ENCODE data around the gene PRKAR1B.

PRKAR1B gene

DNA sequence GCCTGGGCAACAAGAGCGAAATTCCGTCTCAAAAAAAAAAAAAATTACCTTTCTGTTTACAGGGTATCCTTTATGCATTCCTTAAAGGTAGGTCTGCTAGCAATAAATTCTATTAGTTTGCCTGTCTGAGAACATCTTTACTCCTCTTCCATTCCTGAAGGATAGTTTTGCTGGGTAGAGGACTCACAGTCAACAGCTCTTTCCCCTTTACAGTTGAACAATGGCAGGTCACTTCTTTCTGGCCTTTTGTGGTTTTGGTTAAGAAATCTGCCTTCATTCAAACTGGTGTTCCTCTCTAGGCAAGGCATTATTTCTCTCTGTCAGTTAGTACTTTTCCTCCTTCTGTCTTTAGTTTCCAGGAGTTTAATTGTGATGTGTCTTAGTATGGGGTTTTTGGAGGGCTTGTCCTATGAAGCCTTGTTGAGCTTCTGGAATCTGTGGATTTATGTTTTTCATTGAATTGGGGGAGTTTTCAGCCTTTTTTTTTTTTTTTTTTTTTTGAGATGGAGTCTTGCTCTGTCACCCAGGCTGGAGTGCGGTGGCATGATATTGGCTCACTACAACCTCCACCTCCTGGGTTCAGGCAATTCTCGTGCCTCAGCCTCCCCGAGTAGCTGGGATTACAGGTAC, 5.3 kb downstream of the PRKAR1B start:
- DNase-seq: no peak

DNA sequence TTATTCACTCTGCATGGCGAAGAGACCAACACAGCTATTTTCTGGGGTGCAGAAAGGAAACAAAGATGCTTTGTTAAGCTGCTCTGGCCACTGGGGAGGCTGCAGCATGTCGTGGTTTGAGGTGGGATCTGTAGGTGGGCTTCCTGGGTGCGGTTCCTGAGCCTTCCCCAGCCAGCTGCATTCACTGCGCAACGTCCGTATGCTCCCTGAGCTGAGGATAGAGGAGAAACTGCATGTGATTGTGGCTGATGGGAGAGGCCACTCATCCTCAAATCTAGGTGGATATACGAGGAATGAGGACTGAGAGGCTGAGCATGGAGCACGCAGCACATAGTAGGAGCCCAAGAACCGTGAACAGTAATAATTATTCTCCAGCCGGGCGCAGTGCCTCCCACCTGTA, 10.4 kb downstream of the PRKAR1B start:
- DNase-seq: no peak

DNA sequence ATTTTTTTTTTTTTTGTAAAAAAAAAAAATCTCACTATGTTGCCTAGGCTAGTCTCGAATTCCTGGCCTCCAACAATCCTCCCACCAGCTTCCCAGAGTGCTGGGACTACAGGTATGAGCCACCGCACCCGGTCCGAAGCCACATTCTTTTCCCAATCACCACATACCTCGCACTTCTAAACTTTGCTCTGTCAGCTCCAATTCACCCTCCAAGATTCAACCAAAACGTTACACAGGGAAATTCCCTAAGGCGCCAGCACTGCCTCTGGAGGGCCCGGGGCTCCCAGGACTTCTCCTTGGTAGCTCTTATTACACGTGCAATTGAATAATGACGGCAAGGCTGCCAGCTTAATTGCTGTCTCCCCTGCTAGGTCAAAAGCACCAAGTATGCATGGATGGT, 10.9 kb downstream of the PRKAR1B start:
- no peak for DNase-seq

DNA sequence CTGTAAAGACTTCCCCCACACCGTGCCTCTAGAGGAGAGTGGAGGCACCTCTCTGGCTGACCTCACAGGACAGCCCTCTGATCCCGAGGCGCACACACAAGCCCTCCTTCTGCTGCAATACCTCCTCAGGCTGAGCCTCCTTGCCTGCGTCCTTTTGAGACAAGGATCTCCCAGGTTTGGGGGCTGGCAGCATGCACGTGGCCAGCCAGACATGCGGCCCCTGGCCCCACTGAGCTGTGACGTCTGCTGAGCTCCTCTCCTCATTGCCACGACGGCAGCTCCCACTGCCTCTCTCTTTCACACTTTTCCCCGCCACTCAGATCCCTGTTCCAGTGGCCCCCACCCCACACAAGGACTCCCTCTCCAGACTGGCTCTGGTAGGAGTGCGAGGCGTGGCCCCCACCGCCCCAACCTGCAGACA, 12.8 kb downstream of the PRKAR1B start:
- DNase-seq: no peak

DNA sequence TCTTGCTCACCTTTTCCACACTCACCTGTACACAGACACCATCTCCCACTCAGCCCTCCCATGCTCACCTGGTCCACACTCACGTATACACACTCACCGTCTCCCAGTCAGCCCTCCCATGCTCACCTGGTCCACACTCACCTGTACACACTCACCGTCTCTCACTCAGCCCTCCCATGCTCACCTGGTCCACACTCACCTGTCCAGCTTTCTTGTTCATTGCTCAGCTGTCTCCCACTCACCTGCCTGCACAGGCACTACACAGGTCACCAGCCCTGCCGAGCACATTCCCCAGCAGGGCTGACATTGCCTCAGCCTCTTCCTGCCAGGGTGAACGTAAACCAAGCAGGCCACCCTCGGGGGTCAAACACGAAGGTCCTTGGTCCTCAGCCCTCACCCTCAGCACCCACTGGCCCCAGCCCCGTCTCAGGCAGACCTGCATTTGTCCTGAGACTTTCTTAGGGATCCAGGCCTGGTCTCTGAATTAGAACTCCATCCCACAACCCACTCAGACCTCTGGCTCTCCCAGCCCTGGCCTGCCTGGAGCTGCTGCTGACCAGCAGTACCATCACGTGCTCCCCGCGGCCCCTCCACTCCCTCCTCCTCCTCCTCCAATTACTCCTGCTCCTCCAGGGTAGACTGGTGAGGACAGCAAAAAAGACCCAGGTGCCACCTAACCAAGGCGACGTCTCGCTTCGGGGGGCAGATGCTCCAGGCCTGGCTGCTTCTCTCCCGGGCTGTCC, 13.4 kb downstream of the PRKAR1B start:
- DNase-seq: no peak

DNA sequence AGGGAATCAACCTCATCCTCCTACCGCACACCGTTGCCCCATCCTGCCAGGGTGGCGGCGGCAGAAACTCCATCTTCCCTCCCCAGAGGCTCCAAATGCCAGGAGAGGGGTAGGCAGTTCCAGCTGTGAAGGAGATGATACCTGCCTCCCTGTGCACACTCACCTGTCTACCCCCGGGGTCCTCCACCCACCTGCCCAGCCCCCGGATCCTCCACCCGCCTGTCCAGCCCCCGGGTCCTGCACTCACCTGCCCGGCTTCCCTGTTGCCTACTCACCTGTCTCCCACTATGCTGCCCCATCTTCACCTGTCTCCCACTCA, 14.0 kb downstream of the PRKAR1B start:
- DNase-seq: no peak

DNA sequence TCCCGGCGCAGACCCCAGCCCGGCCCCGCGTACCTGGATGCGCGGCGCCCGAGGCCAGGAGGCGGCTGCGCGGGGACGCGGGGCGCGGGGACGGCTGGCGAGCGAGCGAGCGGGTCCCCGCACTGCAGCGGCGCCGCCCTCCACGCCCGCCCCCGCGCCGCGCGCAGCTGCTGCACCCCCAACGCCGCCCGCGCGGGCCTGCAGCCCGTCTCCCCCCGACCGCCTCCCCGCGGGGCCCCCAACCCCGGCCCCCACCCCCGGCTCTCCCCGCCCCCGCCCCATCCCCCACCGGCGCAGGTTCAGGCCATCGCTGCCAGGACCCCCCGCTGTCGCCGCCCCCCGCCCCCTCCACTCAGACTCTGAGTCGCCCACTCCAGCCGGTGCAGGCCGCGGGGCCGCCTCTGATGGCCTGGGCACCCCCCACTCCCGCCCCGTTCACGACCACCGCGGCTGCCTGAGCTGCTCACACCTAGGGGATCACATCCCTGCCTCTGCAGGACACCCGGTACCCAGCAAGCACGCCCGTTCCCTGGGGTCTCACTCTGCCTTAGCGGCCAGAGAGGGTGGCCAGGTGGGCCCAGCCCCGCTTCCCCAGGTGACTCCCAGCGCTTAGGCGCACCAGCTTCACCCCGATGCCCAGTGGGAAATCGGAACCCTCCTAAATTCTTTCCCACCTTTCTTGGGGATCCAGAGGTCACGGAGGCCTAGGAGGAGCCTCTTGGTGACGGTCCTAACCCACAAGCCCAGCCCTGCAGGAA, 14.5 kb downstream of the PRKAR1B start:
- no peak for DNase-seq

DNA sequence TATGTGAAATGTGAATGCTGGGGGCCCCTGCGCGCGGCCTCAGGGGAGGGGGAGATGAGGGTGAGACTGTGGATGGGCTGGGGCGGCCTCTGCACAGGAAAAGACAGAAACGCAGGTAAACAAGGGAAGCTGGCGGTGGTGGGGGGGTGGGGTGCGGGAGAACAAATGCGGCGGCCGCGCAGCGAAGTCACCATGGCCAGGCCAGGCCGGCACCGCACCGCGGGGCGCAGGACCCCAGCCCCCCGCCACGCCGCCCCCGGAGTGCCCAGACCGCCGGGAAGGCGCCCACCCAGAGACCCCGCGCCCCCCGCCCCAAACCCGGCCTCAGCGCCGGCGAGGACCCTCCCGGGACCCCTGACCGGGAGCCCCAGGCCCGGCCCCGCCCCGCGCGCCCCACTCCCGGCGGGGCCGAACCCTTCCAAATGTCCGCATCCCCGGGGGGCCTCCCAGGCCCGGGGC, 15.1 kb downstream of the PRKAR1B start:
- no peak for DNase-seq

DNA sequence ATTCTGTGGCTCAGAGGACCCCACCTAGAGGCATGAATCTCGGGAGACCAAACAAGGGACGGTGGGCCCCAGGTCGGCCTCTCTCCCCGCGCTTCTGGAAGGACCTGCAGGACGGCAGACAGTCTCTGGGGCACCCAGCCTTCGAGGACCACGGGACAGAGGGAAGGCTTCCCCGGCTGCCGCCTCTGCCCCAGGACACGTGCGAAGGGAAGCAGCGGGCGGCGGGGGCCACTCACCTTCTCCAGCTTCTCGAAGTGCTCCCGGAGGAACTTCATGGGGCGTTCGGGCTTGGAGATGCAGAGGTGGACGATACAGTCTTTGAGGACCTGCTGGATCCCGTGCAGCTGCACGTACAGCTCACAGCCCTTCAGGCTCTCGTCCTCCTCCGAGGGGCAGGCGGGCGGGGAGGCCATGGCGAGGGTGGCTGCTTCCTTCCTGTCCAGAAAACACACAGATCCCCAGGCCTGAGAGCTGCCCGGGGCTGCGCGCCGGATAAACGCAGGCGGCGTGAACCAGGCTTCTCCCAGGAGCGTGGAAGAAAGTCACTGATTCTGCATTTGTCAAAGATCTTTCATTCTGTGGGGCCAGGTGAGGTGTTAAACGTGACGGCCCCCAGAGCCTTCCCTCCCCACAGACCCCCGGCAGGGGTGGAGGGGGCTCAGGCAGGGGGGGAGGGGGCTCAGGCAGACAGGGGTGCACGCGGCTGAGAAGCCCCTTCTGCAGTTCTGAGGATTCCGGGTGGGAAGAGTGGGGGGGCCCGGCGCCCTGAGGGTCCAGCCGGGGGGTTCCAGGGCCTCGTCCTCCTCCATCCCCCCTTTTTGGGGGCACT, 15.8 kb downstream of the PRKAR1B start:
- no peak for DNase-seq

DNA sequence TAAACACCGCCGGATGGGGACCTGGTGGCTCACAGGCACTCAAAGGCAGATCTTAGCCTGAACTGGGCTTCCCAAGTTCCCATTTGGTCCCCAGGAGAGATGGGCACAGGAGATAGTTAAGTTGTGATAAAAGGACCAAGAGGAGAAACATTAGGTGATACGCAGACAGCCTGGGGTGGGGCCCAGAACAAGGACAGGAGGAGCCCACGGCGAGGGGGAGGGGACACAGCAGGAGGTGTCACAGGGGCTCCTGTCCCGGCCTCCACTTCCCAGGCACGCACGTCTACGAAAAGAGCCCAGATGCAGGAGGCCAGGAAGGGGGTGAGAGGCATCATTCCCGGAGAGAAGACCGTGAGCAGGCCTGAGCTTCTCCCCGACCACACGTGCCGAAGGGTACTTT, 16.9 kb downstream of the PRKAR1B start:
- DNase-seq: no peak

DNA sequence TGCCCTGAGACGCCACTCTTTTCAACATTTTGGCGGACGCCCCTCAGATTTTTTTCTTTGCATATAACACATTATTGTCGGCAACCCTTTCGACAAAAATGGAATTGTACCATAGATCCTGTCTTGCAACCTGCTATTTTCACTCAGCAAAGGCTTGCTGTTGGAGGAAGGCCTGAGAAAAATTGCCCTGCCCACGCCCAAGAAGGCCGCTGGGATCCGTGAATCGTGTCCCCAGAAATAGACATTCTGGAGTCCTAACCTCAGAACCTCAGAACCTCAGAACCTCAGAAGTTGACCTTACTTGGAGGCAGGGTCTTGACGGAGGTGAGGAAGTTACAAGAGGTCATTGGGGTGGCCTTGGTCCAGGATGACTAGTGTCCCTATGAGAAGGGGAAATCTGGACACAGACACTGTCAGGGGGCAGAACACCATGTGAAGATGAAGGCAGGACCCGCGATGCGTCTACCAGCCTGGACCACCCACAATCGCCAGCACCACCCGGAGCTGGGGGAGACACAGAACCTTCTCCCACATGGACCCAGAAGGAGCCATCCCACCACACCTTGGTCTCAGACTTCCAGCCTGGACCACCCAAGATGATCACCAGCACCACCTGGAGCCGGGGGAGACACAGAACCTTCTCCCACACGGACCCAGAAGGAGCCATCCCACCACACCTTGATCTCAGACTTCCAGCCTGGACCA, 19.6 kb downstream of the PRKAR1B start:
- DNase-seq: no peak

DNA sequence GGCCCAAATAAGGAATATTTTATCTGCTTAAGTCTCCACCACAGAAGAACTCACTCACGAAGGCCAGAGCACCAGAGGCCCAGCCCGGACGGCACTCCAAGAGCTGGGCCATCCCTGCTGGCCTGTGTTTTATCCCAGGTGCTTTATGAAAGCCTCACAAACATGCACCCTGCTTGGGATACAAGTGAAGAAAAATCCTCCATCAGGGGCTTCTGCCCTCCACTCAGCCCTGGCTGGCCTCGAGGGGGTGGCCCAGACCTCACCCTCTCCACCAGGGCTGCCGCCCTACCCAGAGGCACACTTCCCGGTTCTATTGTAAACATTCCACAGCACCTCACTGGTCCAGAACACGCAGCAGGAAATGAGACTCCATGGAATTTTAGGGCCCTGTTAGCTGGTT, 20.4 kb downstream of the PRKAR1B start:
- DNase-seq: no peak

DNA sequence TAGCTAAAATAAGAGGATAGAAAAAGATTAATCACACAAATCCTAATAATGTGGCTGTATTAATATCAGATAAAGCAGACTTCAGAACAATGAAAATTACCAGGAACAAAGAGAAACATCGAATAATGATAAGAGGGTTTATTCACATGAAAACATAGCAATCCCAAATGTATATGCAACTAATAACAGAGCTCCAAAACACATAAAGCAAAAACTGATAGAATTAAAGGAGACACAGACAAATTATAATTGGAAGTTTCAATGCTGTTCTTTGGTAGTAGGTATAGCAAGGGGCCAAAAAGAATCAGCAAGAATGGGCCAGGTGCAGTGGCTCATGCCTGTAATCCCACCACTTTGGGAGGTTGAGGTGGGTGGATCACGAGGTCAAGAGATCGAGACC, 24.0 kb downstream of the PRKAR1B start:
- DNase-seq: no peak

DNA sequence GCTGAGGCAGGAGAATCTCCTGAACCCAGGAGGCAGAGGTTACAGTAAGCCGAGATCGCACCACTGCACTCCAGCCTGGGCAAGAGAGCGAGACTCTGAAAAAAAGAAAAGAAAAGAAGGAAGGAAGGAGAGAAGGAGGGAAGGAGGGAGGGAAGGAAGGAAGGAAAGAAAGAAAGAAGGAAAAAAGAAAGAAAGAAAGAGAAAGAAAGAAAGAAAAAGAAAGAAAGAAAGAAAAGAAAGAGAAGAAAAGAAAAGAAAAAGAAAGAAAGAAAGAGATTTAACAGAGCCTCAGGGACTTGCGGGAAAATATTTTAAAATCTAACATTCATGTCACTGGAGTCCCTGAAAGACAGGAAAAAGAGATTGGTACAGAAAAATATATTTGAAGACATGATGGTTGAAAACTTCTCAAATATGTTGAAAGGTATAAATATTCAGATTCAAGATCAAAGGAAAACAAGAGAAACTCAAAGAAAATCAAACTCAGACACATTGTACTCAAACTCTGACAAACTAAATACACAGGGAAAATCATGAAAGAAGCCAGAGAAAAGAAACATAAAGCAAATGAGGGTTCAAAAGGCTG, 25.9 kb downstream of the PRKAR1B start:
- DNase-seq: no peak

DNA sequence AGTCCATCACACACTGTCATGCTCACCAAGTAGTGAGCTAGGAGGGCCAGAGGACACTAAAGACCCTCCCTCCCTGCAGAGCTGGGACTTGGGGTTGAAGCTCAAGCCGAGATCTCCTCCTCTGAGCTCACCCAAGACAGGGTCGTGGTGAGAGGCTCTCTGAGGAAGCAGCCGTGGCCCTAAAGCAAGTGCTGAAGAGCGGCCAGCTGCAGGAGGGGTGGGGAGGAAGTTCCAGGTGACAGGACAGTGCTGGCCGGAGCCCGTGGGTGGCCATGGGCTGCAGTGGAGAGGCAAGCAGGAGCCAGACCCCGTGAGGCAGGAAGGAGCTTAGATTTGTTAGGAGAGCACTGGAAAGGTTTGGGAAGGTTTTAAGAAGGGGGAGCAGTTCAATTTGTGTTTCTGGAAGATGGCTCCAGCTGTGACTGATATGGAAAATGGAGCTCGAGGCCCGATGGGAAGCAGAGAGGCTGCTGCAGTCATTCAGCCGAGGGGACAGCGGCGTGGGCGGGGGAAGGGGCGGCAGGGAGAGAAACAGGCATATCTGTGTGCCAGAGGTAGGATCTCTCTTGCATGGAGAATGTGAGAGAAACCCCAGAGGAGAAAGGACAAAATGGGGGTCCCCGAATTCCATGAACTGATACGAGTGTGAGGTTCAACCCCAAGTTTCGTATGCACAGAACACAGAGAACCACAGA, 27.5 kb downstream of the PRKAR1B start:
- no peak for DNase-seq

DNA sequence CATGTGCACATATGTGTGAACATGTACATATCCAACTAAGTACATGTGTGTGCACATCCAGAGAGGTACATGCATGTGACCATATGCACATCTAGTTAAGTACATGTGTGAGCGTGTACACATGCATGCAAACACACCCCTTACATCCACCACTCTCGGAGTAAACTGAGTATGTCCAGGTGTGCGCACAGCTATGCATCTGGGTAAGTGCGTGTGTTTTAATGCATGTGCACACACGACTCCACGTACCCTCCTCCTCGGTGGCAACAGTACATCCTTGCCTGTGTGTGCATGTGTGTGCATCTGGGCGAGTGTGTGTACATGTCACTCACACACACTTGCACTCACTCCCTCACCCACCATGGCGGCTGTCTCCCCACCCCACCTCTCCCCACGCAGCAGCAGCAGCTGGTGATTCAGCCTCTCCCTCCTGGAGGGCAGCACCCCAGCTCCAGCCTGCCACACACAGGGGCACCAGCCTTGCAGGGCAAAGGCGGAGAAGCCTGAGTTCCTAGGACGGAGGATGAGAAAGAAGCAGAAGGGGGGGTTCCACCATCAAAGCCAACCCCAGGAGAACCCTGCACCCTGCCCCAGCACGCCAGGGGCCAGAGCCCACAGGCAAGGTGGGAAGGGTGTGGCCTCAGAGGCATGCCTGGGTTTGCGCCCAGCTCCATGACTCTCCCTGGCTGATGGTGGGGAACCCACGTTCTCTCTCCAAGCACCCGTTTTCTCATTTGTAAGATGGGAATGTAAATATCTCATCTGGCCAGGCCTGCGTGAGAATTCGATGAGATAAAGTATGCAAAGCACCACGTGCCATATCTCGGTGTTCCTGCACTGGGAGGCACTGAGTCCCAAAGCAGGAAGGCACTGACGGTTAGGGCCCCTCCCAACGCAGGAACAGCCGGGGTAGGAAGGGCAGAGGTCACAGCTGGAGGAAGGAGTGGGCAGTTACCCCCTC, 28.3 kb downstream of the PRKAR1B start:
- DNase-seq: no peak

DNA sequence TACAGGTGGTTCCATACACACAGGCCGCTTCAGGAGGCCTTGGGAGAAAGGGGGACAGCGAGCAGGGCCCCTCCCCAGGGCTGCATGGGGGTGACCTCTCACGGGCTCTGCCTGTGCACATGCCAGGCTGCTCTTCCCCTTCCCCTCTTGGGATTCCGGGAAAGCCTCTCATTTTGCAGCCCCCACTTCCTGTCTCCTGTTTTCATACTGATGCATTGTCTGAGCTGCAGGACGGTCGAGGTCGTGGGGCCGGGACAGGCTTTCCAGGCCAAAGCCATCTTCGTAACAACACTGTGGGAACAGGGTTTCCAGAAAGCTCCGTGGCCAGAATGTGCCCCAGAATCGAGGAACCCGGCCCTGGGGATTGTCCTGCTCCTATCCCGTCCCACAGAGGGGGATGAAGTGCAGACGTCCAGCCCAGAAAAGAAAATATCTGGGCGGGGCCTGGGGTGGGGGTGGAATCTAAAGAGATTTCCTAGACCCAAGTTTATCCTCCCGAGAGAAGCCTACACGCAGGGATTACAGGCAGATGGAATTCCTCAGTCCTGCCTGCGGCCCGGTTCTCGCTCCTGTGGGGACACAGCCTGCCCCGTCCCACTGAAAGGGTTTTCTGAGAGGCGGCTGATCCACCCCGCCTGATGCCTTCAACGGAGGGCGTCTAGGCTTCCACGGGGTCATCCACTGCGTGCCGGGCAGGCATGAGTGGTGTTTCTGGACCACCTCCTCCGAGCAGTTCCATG, 30.1 kb downstream of the PRKAR1B start:
- no peak for DNase-seq

DNA sequence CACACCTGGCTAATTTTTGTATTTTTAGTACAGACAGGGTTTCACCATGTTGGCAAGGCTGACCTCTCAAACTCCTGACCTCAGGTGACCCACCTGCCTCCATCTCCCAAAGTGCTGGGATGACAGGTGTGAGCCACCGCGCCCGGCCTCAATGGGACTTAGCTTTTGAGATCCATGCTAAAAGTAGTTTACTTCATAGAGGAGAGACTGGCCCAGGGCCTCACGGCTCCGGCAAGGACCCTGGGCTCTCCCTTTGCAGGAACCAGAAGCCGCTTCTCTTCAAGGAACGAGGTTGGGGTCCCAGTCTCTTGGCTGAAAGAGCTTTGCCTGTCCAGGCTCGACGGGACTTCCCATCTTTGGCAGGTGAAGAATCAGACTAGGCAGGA, 30.7 kb downstream of the PRKAR1B start:
- no peak for DNase-seq

DNA sequence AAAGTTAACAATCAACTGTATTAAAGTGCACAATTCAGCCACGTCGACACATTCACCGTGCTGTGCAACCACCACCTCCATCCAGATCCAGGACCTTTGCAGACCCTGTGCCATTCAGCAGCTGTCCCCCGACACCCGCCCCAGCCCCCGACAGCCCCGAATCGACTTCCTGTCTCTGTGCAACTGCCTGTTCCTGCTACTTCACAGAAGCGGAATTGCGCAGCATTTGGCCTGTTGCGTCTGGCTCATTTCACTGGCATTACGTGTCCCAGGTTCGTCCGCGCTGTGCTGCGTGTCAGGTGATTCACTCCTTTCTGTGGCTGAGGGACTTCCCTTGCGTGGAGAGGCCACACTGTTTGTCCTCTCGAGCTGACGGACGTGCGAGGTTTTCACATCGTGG, 33.8 kb downstream of the PRKAR1B start:
- no peak for DNase-seq
